HepG2 (cell line): ENCODE data around the gene ADAT3. TPM values are rescaled to one million over a fixed set of nuclear protein-coding genes. Genes with fewer than 3 reads are reported as not detected.
A peak's percentile ranks its signal among the peaks of the same experiment; 100 is the strongest.

Experiments used
- BHLHE40 ChIP-seq: IDR thresholded peaks from 2 replicates; pipeline ENCODE4 v1.6.1; 2011; ENCODE audit warnings: low read length, improper control_type of control experiment
- ELF3 ChIP-seq: IDR thresholded peaks from 2 replicates; pipeline ENCODE4 v1.6.1; 2016; ENCODE audit warnings: missing genetic modification reagents, missing compliant biosample characterization
- GFI1 ChIP-seq: sonication (generic); formaldehyde crosslinking; IDR thresholded peaks from 2 replicates; pipeline ENCODE4 v1.5.0; 2020; ENCODE audit warnings: missing genetic modification reagents, mild to moderate bottlenecking, borderline replicate concordance
- KDM5B ChIP-seq: sonication (generic); formaldehyde crosslinking; IDR thresholded peaks from 2 replicates; pipeline ENCODE4 v1.4.0; 2020; ENCODE audit warnings: missing genetic modification reagents, mild to moderate bottlenecking, borderline replicate concordance
- KLF12 ChIP-seq: sonication (generic); formaldehyde crosslinking; IDR thresholded peaks from 2 replicates; pipeline ENCODE4 v1.4.0; 2020; ENCODE audit warnings: missing genetic modification reagents, borderline replicate concordance
- MEIS2 ChIP-seq: sonication (generic); formaldehyde crosslinking; IDR thresholded peaks from 2 replicates; pipeline ENCODE4 v1.9.0; 2021; ENCODE audit warnings: mild to moderate bottlenecking, missing genetic modification reagents
- SKI ChIP-seq: fragments of 450-650 bp; IDR thresholded peaks from one replicate; pipeline ENCODE4 v1.6.1; 2018; ENCODE audit warnings: mild to moderate bottlenecking; ENCODE audit not compliant: partially characterized antibody
- SRSF1 ChIP-seq: fragments of 200-400 bp; formaldehyde crosslinking; optimal IDR thresholded peaks from 2 replicates; pipeline ENCODE3; 2017; ENCODE audit warnings: mild to moderate bottlenecking, low read depth, low read length, moderate library complexity
- THAP11 ChIP-seq: IDR thresholded peaks from 2 replicates; pipeline ENCODE4 v1.6.1; 2016; ENCODE audit warnings: missing biosample characterization, missing genetic modification reagents
- ZFX ChIP-seq: sonication (generic); formaldehyde crosslinking; IDR thresholded peaks from 2 replicates; pipeline ENCODE4 v1.4.0; 2020; ENCODE audit warnings: mild to moderate bottlenecking, low read depth, missing genetic modification reagents, moderate library complexity
- ZKSCAN1 ChIP-seq: fragments of 150-350 bp; IDR thresholded peaks from 2 replicates; pipeline ENCODE4 v1.6.1; 2014; ENCODE audit warnings: low read length
- ZNF232 ChIP-seq: sonication (generic); formaldehyde crosslinking; IDR thresholded peaks from 2 replicates; pipeline ENCODE4 v1.4.0; 2020; ENCODE audit warnings: missing genetic modification reagents, borderline replicate concordance
- ZNF235 ChIP-seq: sonication (generic); formaldehyde crosslinking; IDR thresholded peaks from 2 replicates; pipeline ENCODE4 v1.8.1; 2023; ENCODE audit warnings: mild to moderate bottlenecking, missing genetic modification reagents, borderline replicate concordance
- ZNF264 ChIP-seq: sonication (generic); formaldehyde crosslinking; IDR thresholded peaks from 2 replicates; pipeline ENCODE4 v1.4.0; 2020; ENCODE audit warnings: missing genetic modification reagents
- ZNF296 ChIP-seq: sonication (generic); formaldehyde crosslinking; conservative IDR thresholded peaks from 2 replicates; pipeline ENCODE4 v1.5.0; 2020; ENCODE audit warnings: mild to moderate bottlenecking, missing genetic modification reagents
- ZNF333 ChIP-seq: sonication (generic); formaldehyde crosslinking; IDR thresholded peaks from 2 replicates; pipeline ENCODE4 v1.4.0; 2020; ENCODE audit warnings: mild to moderate bottlenecking, missing genetic modification reagents, borderline replicate concordance
- ZNF766 ChIP-seq: sonication (generic); formaldehyde crosslinking; IDR thresholded peaks from 2 replicates; pipeline ENCODE4 v1.5.0; 2020; ENCODE audit warnings: missing genetic modification reagents, borderline replicate concordance
- polyA plus RNA-seq, 8 experiments: library from polyadenylated mRNA; depleted of rRNA in 3 of 8; stranded (reverse) in 7 of 8; unstranded in 1 of 8; fragments of >200 nt; fragmentation: Illumina TruSeq in 4 of 8; extraction: Trizol in 4 of 8; gene quantifications; 2 replicates each; pipeline versions ENCODE4 v1.2.1 to v1.2.3, GENCODE V29; 2011 to 2016; ENCODE audit warnings: low read depth in 4 of 8, missing spikeins in 1 of 8, mixed read lengths in 1 of 8; ENCODE audit not compliant: insufficient read depth in 1 of 8
- total RNA-seq, 5 experiments: library from RNA; depleted of rRNA; stranded (reverse); fragments of >200 nt; fragmentation: Illumina TruSeq; extraction: Trizol; gene quantifications; 2 replicates each; pipeline ENCODE4 v1.2.3, GENCODE V29; 2016; ENCODE audit warnings: low read depth in 1 of 5
- TF ChIP-seq, protein P1 (sequence below): sonication (generic); formaldehyde crosslinking; IDR thresholded peaks from 2 replicates; pipeline ENCODE4 v1.5.1; 2020; ENCODE audit warnings: missing genetic modification reagents, mild to moderate bottlenecking, borderline replicate concordance
- TF ChIP-seq, protein P2 (sequence below): sonication (generic); formaldehyde crosslinking; IDR thresholded peaks from 2 replicates; pipeline ENCODE4 v1.8.0; 2022; ENCODE audit warnings: low read depth, missing genetic modification reagents
- TF ChIP-seq, protein P3 (sequence below): sonication (generic); formaldehyde crosslinking; IDR thresholded peaks from 2 replicates; pipeline ENCODE4 v1.4.0; 2020; ENCODE audit warnings: mild to moderate bottlenecking, missing genetic modification reagents
- TF ChIP-seq, protein P4 (sequence below): sonication (generic); formaldehyde crosslinking; IDR thresholded peaks from 2 replicates; pipeline ENCODE4 v1.9.0; 2021; ENCODE audit warnings: missing genetic modification reagents, mild to moderate bottlenecking, borderline replicate concordance
- TF ChIP-seq, protein P5 (sequence below): IDR thresholded peaks from 2 replicates; pipeline ENCODE4 v1.6.1; 2012; ENCODE audit warnings: inconsistent platforms
- TF ChIP-seq, protein P6 (sequence below): sonication (generic); formaldehyde crosslinking; IDR thresholded peaks from 2 replicates; pipeline ENCODE4 v1.4.0; 2020; ENCODE audit warnings: missing genetic modification reagents, borderline replicate concordance

Gene ADAT3
- total and polyA plus RNA-seq, 2 of the 13 experiments (the other 11 are each of a cell fraction or from before 2014, with no cell fraction given), result 0.95 to 3.5 TPM

DNA sequence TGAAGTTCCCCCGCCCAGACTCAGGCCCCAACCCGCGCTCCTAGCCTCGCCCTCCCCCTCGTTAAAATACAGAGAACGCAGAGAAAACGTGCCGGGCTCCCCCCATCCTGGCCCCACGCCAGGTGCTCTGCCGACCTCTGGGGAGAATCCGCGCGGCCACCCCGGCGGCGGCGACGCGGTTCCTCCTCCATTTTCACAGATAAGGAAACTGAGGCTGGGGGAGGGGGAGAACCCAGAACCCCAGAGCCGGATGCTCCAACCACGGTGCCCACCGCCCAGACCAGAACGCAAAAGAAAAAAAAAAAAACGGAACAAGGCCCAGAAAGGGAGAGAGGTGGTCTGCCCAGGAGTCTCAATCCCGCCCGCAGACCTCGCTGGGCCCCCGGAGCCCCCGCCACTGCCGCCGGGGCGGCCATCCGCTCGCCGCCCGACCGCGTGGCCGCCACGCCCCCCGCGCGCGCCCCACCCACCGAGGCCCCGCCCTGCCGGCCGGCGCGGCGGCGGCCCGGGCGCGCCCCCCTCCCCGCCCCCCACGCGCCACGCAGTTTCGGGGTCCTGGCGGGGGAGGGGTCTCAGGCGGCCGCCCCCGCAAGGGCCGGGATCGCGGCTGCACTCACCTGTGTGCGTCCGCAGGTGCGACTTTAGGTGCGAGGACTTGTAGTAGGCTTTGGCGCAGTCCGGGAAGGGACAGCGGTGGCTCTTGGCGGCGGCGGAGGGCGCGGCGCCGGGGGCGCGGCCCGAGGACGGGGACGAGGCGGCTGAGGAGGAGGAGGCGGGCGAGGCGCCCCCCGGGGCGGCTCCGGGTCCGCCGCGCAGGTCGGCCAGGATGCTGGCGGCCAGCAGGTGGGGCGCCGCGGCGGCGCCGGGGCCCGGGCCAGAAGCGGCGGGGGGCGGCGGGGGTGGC lies 42.5 kb upstream of the ADAT3 start (continued):
- TF ChIP-seq, protein P1, sequence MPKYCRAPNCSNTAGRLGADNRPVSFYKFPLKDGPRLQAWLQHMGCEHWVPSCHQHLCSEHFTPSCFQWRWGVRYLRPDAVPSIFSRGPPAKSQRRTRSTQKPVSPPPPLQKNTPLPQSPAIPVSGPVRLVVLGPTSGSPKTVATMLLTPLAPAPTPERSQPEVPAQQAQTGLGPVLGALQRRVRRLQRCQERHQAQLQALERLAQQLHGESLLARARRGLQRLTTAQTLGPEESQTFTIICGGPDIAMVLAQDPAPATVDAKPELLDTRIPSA (CRISPR knock-in tag), result no peak
- TF ChIP-seq, protein P2, sequence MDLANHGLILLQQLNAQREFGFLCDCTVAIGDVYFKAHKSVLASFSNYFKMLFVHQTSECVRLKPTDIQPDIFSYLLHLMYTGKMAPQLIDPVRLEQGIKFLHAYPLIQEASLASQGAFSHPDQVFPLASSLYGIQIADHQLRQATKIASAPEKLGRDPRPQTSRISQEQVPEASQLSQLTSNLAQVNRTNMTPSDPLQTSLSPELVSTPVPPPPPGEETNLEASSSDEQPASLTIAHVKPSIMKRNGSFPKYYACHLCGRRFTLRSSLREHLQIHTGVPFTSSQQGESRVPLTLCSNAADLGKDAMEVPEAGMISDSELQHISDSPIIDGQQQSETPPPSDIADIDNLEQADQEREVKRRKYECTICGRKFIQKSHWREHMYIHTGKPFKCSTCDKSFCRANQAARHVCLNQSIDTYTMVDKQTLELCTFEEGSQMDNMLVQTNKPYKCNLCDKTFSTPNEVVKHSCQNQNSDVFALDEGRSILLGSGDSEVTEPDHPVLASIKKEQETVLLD (CRISPR knock-in tag), result no peak; the same call in 1 of the 2 replicates
- TF ChIP-seq ZNF766, result no peak
- TF ChIP-seq ZNF264 (CRISPR knock-in tag), result no peak
- 0 out of 2 replicates have a peak, but pooled peaks have one; percentile 20 for TF ChIP-seq ZNF232 (CRISPR knock-in tag)
- peak; percentile 3; the same call in 1 of the 2 replicates for TF ChIP-seq KDM5B
- TF ChIP-seq ZKSCAN1, result no peak
- no peak for TF ChIP-seq THAP11 (CRISPR knock-in tag)
- no peak for TF ChIP-seq GFI1 (CRISPR knock-in tag)
- TF ChIP-seq ZNF235 (CRISPR knock-in tag), result no peak
- peak; percentile 71 for TF ChIP-seq BHLHE40
- no peak for TF ChIP-seq ZNF296 (CRISPR knock-in tag)
- 0 out of 2 replicates have a peak, but pooled peaks have one; percentile 12 for TF ChIP-seq MEIS2 (CRISPR knock-in tag)
- no peak for TF ChIP-seq ZNF333
- TF ChIP-seq, protein P3, sequence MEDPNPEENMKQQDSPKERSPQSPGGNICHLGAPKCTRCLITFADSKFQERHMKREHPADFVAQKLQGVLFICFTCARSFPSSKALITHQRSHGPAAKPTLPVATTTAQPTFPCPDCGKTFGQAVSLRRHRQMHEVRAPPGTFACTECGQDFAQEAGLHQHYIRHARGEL (CRISPR knock-in tag), result no peak
- peak; percentile 67; the same call in 1 of the 2 replicates for TF ChIP-seq KLF12 (CRISPR knock-in tag)
- peak; percentile 52 for TF ChIP-seq SRSF1
- TF ChIP-seq SKI, result peak; percentile 41
- TF ChIP-seq, protein P4, sequence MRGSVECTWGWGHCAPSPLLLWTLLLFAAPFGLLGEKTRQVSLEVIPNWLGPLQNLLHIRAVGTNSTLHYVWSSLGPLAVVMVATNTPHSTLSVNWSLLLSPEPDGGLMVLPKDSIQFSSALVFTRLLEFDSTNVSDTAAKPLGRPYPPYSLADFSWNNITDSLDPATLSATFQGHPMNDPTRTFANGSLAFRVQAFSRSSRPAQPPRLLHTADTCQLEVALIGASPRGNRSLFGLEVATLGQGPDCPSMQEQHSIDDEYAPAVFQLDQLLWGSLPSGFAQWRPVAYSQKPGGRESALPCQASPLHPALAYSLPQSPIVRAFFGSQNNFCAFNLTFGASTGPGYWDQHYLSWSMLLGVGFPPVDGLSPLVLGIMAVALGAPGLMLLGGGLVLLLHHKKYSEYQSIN (CRISPR knock-in tag), result no peak
- TF ChIP-seq, protein P5, sequence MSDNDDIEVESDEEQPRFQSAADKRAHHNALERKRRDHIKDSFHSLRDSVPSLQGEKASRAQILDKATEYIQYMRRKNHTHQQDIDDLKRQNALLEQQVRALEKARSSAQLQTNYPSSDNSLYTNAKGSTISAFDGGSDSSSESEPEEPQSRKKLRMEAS, result peak; percentile 38; the same call in 1 of the 2 replicates
- TF ChIP-seq ELF3, result no peak
- peak; percentile 5; the same call in 1 of the 2 replicates for TF ChIP-seq ZFX
- TF ChIP-seq, protein P6, sequence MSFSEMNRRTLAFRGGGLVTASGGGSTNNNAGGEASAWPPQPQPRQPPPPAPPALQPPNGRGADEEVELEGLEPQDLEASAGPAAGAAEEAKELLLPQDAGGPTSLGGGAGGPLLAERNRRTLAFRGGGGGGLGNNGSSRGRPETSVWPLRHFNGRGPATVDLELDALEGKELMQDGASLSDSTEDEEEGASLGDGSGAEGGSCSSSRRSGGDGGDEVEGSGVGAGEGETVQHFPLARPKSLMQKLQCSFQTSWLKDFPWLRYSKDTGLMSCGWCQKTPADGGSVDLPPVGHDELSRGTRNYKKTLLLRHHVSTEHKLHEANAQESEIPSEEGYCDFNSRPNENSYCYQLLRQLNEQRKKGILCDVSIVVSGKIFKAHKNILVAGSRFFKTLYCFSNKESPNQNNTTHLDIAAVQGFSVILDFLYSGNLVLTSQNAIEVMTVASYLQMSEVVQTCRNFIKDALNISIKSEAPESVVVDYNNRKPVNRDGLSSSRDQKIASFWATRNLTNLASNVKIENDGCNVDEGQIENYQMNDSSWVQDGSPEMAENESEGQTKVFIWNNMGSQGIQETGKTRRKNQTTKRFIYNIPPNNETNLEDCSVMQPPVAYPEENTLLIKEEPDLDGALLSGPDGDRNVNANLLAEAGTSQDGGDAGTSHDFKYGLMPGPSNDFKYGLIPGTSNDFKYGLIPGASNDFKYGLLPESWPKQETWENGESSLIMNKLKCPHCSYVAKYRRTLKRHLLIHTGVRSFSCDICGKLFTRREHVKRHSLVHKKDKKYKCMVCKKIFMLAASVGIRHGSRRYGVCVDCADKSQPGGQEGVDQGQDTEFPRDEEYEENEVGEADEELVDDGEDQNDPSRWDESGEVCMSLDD (CRISPR knock-in tag), result 0 out of 2 replicates have a peak, but pooled peaks have one; percentile 24
